ENCODE data around the gene PAX8.
"Not testable (repeated sequence)": the region's sequence is repeated elsewhere in the genome, so short reads cannot be mapped to it uniquely, and the experiment has no call there.

DNA sequence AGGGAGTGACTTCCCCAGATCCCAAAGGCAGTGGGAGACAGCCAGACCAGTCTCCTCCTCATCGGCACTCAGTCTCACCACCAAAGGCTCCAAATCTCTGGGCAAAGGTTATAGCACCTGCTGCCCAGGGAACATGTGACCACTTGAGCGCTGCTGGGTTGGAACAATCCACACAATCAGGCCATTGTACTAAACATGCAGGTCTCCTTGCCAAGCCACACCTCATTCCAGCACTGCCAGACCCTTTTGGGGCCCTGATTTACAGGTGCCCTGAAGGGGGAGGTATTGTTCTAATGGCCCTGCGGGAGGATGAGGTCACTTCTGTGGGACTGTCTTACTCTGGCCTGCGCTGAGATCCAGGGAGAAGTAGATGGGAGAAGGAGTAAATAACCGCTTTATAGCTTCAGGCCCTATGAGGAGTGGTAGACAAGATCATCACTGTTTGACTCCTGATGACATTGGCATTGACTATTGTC lies 10.0 kb upstream of the PAX8 start:
- TF ChIP-seq YY1 (IDR thresholded peaks at IDR 0.05; ENCODE audit: insufficient read depth, insufficient read length); ZNF274 (IDR thresholded peaks at IDR 0.05; ENCODE audit: low read depth, low read length); SUZ12 (IDR thresholded peaks at IDR 0.05; ENCODE audit: extremely low read depth, insufficient read depth, insufficient read length): not testable (repeated sequence)
